Nephron (organoid): ENCODE measurements around the gene EVI5L.

Source experiments
- H3K27ac Mint-ChIP-seq, 3 experiments: 2 replicates each; pipeline ENCODE4 v1.8.0; 2020; ENCODE audit warnings: mixed read lengths in 3 of 3, mild to moderate bottlenecking in 2 of 3, moderate library complexity in 1 of 3
- H3K27me3 Mint-ChIP-seq: 2 replicates; pipeline ENCODE4 v1.8.0; 2021; ENCODE audit warnings: low read depth, mild to moderate bottlenecking, moderate library complexity, mixed read lengths
- H3K36me3 Mint-ChIP-seq: 2 replicates; pipeline ENCODE4 v1.8.0; 2020; ENCODE audit warnings: low read depth, mixed read lengths
- H3K4me1 Mint-ChIP-seq: 2 replicates; pipeline ENCODE4 v1.8.0; 2020; ENCODE audit warnings: mixed read lengths
- H3K4me3 Mint-ChIP-seq, 3 experiments: 2 replicates each; pipeline ENCODE4 v1.8.0; 2020; ENCODE audit warnings: mild to moderate bottlenecking in 3 of 3, mixed read lengths in 3 of 3, moderate library complexity in 2 of 3
- H3K9me3 Mint-ChIP-seq: 2 replicates; pipeline ENCODE4 v1.8.0; 2020; ENCODE audit warnings: mixed read lengths
- CTCF ChIP-seq, 3 experiments: fragments of 200-600 bp; sonication (generic); IDR thresholded peaks; one replicate each; pipeline ENCODE4 v1.5.0; 2021; ENCODE audit warnings: antibody characterized with exemption in 3 of 3; ENCODE audit not compliant: unreplicated experiment in 3 of 3

Gene EVI5L

GRCh38 chr19:7793493-7793892 is 36.5 kb upstream of the EVI5L start:
- H3K4me3 Mint-ChIP-seq, result no peak overlapping the region
- peaks cover 10% of the 10 kb centered on the region for H3K4me1 Mint-ChIP-seq
- peaks cover 68% of the 10 kb centered on the region for H3K27me3 Mint-ChIP-seq
- TF ChIP-seq CTCF (IDR thresholded peaks at IDR 0.05; ENCODE audit: unreplicated experiment in 3 of 3), result no peak
- no peaks in the 10 kb centered on the region for H3K36me3 Mint-ChIP-seq
- no peak overlapping the region for H3K27ac Mint-ChIP-seq
- no peaks in the 10 kb centered on the region for H3K9me3 Mint-ChIP-seq

GRCh38 chr19:7795555-7796161 is 34.4 kb upstream of the EVI5L start:
- no peaks in the 10 kb centered on the region for H3K36me3 Mint-ChIP-seq
- H3K27ac Mint-ChIP-seq, result no peak overlapping the region
- H3K4me1 Mint-ChIP-seq, result peaks cover 17% of the 10 kb centered on the region
- TF ChIP-seq CTCF (IDR thresholded peaks at IDR 0.05; ENCODE audit: unreplicated experiment in 3 of 3), result no peak
- H3K4me3 Mint-ChIP-seq, result no peak overlapping the region
- H3K27me3 Mint-ChIP-seq, result peaks cover 69% of the 10 kb centered on the region
- H3K9me3 Mint-ChIP-seq, result no peaks in the 10 kb centered on the region

GRCh38 chr19:7799640-7800355 is 30.2 kb upstream of the EVI5L start:
- peaks cover 7% of the 10 kb centered on the region for H3K4me1 Mint-ChIP-seq
- H3K27me3 Mint-ChIP-seq, result peaks cover 48% of the 10 kb centered on the region
- peak; percentile 52 to 70 (median 65) for TF ChIP-seq CTCF (IDR thresholded peaks at IDR 0.05; ENCODE audit: unreplicated experiment in 3 of 3)
- peaks cover 13% of the 10 kb centered on the region for H3K9me3 Mint-ChIP-seq
- H3K36me3 Mint-ChIP-seq, result no peaks in the 10 kb centered on the region
- peak overlapping the region; percentile 5 to 49 (median 18) for H3K27ac Mint-ChIP-seq
- peak overlapping the region; percentile 62 to 79 (median 66) for H3K4me3 Mint-ChIP-seq

GRCh38 chr19:7801020-7801570 is 28.9 kb upstream of the EVI5L start:
- Mint-ChIP-seq H3K27ac (no peak overlapping the region), H3K4me1 (peaks cover 7% of the 10 kb centered on the region), H3K36me3 (no peaks in the 10 kb centered on the region), H3K9me3 (peaks cover 13% of the 10 kb centered on the region), H3K4me3 (no peak overlapping the region), H3K27me3 (peaks cover 42% of the 10 kb centered on the region)
- no peak for TF ChIP-seq CTCF (IDR thresholded peaks at IDR 0.05; ENCODE audit: unreplicated experiment in 3 of 3)

- H3K27me3 Mint-ChIP-seq, result no peaks in the 10 kb centered on the region
- no peaks in the 10 kb centered on the region for H3K4me1 Mint-ChIP-seq
- peaks cover 15% of the 10 kb centered on the region for H3K9me3 Mint-ChIP-seq
- no peak for TF ChIP-seq CTCF (IDR thresholded peaks at IDR 0.05; ENCODE audit: unreplicated experiment in 3 of 3)
- H3K27ac Mint-ChIP-seq, result no peak overlapping the region
- peak overlapping the region in 1 of 3 experiments; percentile 32 for H3K4me3 Mint-ChIP-seq
- H3K36me3 Mint-ChIP-seq, result no peaks in the 10 kb centered on the region
These were observed 23.8 kb upstream of the EVI5L start for GRCh38 chr19:7806234-7806633.
